RWPE1 (cell line): ENCODE results near the gene HMOX2.

ENCODE experiments used
- CTCF ChIA-PET: fragments of 350-600 bp; sonication (Branson Sonifier 250); formaldehyde crosslinking; extraction: SDS; loops from one replicate; lab custom pipeline; 2021; lab: Yijun Ruan, JAX
- POLR2A ChIA-PET: fragments of 400-600 bp; formaldehyde crosslinking; extraction: SDS; loops from one replicate; lab custom pipeline; 2020; ENCODE audit warnings: antibody characterized with exemption; ENCODE audit not compliant: low non-redundant PET; lab: Yijun Ruan, JAX
- DNase-seq: peaks from one replicate; pipeline ENCODE4 v3.0.0; 2012; ENCODE audit warnings: low spot score
- H3K27ac ChIP-seq: fragments of 450-650 bp; 2 replicates; pipeline ENCODE4 v1.5.1; 2017
- CTCF ChIP-seq: fragments of 450-650 bp; conservative IDR thresholded peaks from 2 replicates; pipeline ENCODE4 v1.5.1; 2017; ENCODE audit warnings: low read depth, mild to moderate bottlenecking

HMOX2 gene

DNA sequence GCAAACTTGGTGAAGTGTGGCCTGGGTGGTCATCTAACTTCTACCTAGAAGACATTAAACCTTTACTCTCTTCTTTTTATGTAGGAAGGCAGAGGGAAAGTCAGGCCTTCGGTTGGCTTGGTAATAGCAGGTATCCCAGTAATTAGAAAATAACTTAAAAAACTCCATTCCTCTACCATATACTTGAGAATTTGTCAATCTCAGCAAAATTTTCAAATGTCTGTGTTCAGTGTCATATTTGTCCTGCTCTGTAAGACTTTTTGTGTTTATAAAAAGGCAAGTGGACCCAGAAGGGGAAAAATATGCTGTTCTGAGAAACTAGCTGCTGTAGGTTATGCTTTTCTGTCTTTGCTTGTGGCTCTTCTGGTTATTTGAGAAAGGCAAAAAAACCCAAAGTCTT is 5.8 kb downstream of the HMOX2 start:
- TF ChIP-seq CTCF: no peak
- ChIA-PET CTCF (no interaction called here), POLR2A (no interaction called here)
- no peak for DNase-seq
- no peak overlapping the region for H3K27ac ChIP-seq

- H3K27ac ChIP-seq: peak overlapping the region; percentile 60; the same call in 1 of the 2 replicates
- ChIA-PET POLR2A (no interaction called here), CTCF (interaction anchor here (0.6 to 2.1 kb wide), 2 partner anchors 10 to 38 kb away, joined by 3 to 11 read pairs; partner anchors contain the start of gene HMOX2)
- TF ChIP-seq CTCF: no peak
- DNase-seq: no peak
These were observed 10.1 kb downstream of the HMOX2 start for GRCh38 chr16:4486126-4486893.

DNA sequence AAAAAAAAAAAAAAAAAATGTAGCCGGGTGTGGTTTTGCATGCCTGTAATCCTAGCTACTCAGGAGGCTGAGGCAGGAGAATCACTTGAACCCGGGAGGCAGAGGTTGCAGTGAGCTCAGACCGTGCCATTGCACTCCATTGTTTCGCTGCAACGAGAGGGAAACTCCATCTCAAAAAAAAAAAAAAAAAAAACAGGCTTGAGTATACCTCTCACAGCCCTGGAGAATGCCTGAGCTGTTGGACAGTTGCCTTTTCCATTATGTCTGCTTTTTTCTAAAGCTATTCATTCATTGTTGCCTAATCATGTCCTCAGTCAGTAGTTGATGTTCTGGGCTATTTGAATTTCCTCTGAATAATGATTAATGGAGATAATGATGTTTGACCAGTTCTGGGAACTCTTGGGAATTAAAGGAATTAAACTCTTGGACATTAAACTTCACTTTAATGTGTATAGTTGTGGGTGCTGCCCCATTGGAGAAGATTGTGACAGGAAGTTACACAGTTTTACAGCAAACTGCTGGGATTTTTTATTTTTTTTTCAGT is 11.8 kb downstream of the HMOX2 start:
- H3K27ac ChIP-seq: peak overlapping the region; percentile 60
- TF ChIP-seq CTCF: no peak
- ChIA-PET POLR2A (interaction anchor here (0.6 to 0.7 kb wide), 3 partner anchors 73 to 287 kb away, joined by 3 to 5 read pairs (median 3); no protein-coding TSS in a partner anchor), CTCF (interaction anchor here (2.1 kb wide), 1 partner anchor 12 kb away, joined by 11 read pairs; the partner anchor contains the start of gene HMOX2)
- no peak for DNase-seq

DNA sequence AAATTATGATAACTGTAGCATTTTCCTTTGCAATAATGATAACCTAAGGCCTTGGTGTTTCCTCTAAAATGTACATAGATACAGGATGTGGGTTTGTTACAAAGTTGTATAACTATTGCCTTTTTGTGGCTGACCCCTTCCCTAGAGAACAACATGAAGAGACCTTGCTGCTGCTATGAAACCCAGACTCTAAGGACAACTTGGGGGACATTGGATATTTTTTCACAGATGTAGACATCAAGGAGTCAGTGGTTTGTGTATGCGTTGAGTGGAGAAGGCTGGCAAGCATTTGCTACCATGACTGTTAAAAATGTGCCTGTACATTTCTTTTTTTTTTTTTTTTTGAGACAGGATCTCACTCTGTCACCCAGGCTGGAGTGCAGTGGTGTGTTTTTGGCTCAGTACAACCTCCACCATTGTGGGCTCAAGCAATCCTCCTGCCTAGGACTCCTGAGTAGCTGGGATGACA is 12.3 kb downstream of the HMOX2 start:
- ChIA-PET CTCF (no interaction called here), POLR2A (interaction anchor here (0.6 kb wide), 1 partner anchor 74 kb away, joined by 3 read pairs; no protein-coding TSS in a partner anchor)
- no peak for TF ChIP-seq CTCF
- DNase-seq: no peak
- H3K27ac ChIP-seq: peak overlapping the region; percentile 60; the same call in 1 of the 2 replicates

DNA sequence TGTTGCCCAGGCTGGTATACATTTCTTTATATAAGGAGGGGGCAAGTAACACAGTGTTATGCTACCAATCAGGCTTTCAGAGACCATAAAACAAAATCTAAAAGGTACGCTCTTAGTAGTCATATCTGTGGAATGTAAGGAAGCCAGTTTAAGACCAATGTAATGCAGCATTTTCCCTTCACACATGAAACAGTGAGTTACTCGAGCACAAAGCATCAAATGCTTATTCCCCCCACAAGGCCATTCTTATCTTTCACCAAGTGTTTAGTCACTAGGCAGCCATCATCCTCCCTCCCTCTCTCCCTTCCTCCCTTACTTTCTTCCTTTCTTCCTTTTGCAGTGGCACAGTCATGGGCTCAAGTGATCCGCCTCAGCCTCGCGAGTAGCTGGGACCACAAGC is 12.8 kb downstream of the HMOX2 start:
- peak overlapping the region; percentile 60 for H3K27ac ChIP-seq
- ChIA-PET CTCF (interaction anchor here (0.5 to 0.6 kb wide), 2 partner anchors 12 to 161 kb away, joined by 3 to 4 read pairs; no protein-coding TSS in a partner anchor), POLR2A (no interaction called here)
- DNase-seq: peak; percentile 57
- TF ChIP-seq CTCF: no peak

DNA sequence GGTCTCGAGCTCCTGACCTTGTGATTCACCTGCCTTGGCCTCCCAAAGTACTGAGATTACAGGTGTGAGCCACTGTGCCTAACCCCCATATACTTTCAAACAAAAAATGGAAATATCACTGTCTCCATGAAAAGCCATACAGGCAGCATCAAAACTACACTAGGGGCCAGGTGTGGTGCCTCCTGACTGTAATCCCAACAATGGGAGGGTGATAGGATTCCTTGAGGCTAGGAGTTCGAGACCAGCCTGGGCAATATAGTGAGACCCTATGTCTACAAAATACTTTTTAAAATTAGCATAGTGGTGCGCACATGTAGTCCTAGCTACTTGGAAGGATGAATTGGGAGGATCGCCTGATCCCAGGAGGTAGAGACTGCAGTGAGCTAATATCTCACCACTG is 15.7 kb downstream of the HMOX2 start:
- no peak overlapping the region for H3K27ac ChIP-seq
- DNase-seq: no peak
- TF ChIP-seq CTCF: no peak
- CTCF ChIA-PET: interaction anchor here (0.5 kb wide), 1 partner anchor 347 kb away, joined by 4 read pairs; no protein-coding TSS in a partner anchor
- POLR2A ChIA-PET: no interaction called here
